Measurements from ENCODE around the gene MKNK2. TPM values are rescaled to one million over a fixed set of nuclear protein-coding genes. Genes with fewer than 3 reads are reported as not detected.

Gene MKNK2
- total and polyA plus RNA-seq, 2 of the 13 experiments (the other 11 are each of a cell fraction or from before 2014, with no cell fraction given), result 44.9 to 112 TPM

- peak; percentile 81; the same call in 1 of the 2 replicates for TF ChIP-seq CSRNP1 (CRISPR knock-in tag; IDR thresholded peaks at IDR 0.05)
- TF ChIP-seq RXRB (CRISPR knock-in tag; IDR thresholded peaks at IDR 0.05; ENCODE audit: borderline replicate concordance), result no peak; the same call in 1 of the 2 replicates
- no peak for TF ChIP-seq RARA (CRISPR knock-in tag; IDR thresholded peaks at IDR 0.05)
- no peak for TF ChIP-seq KLF9 (CRISPR knock-in tag; IDR thresholded peaks at IDR 0.05; ENCODE audit: low read depth)
- peak; percentile 61; the same call in 1 of the 2 replicates for TF ChIP-seq HIVEP1 (CRISPR knock-in tag; IDR thresholded peaks at IDR 0.05)
- no peak for TF ChIP-seq ZNF792 (CRISPR knock-in tag; IDR thresholded peaks at IDR 0.05)
- peak; percentile 32; the same call in 1 of the 2 replicates for TF ChIP-seq NAIF1 (CRISPR knock-in tag; IDR thresholded peaks at IDR 0.05; ENCODE audit: borderline replicate concordance)
- peak; percentile 43; the same call in 1 of the 2 replicates for TF ChIP-seq TBX3 (IDR thresholded peaks at IDR 0.05; ENCODE audit: borderline replicate concordance)
- no peak for TF ChIP-seq NONO (IDR thresholded peaks at IDR 0.05)
- TF ChIP-seq NONO (CRISPR knock-in tag; conservative IDR thresholded peaks at IDR 0.05), result 0 out of 2 replicates have a peak, but pooled peaks have one; percentile 31
- TF ChIP-seq KMT2A (CRISPR knock-in tag; IDR thresholded peaks at IDR 0.05), result no peak
- TF ChIP-seq HDAC2 (CRISPR knock-in tag; IDR thresholded peaks at IDR 0.05), result peak; percentile 6; the same call in 1 of the 2 replicates
- peak; percentile 84; the same call in 1 of the 2 replicates for TF ChIP-seq TBX2 (CRISPR knock-in tag; IDR thresholded peaks at IDR 0.05; ENCODE audit: borderline replicate concordance)
- peak; percentile 49; the same call in 1 of the 2 replicates for TF ChIP-seq ZNF281 (CRISPR knock-in tag; IDR thresholded peaks at IDR 0.05; ENCODE audit: borderline replicate concordance)
- TF ChIP-seq ATF2 (CRISPR knock-in tag; IDR thresholded peaks at IDR 0.05), result no peak
- no peak for TF ChIP-seq ZNF101 (CRISPR knock-in tag; IDR thresholded peaks at IDR 0.05; ENCODE audit: borderline replicate concordance, low read depth)
- TF ChIP-seq YEATS2 (CRISPR knock-in tag; IDR thresholded peaks at IDR 0.05; ENCODE audit: borderline replicate concordance), result no peak
- peak; percentile 72 for TF ChIP-seq ZNF263 (CRISPR knock-in tag; IDR thresholded peaks at IDR 0.05)
- no peak for TF ChIP-seq ZNF274 (CRISPR knock-in tag; IDR thresholded peaks at IDR 0.05)
- no peak for TF ChIP-seq HNRNPUL1 (IDR thresholded peaks at IDR 0.05; ENCODE audit: low read depth, low read length)
- peak; percentile 24; the same call in 1 of the 2 replicates for TF ChIP-seq SRY (CRISPR knock-in tag; IDR thresholded peaks at IDR 0.05)
- no peak; the same call in 1 of the 2 replicates for TF ChIP-seq ZNF770 (CRISPR knock-in tag; IDR thresholded peaks at IDR 0.05)
Measured at GRCh38 chr19:2051773-2052704, 995 bp upstream of the MKNK2 start (continued).

Data from HepG2 (cell line).